SJCRH30 (cell line): ENCODE results near the gene C11orf21. TPM values are rescaled to one million over a fixed set of nuclear protein-coding genes. Genes with fewer than 3 reads are reported as not detected.

Experiments used
- DNase-seq, 2 experiments: peaks; one replicate each; pipeline ENCODE4 v3.0.0-alpha.2; 2015 to 2020
- H3K27ac ChIP-seq: fragments of 250-450 bp; sonication (Bioruptor Pico); 2 replicates; pipeline ENCODE4 v1.5.1; 2020; ENCODE audit warnings: mild to moderate bottlenecking, moderate library complexity
- H3K27me3 ChIP-seq: fragments of 250-450 bp; sonication (Bioruptor Pico); 2 replicates; pipeline ENCODE4 v1.5.1; 2020; ENCODE audit warnings: mild to moderate bottlenecking, moderate library complexity
- H3K36me3 ChIP-seq: fragments of 250-450 bp; sonication (Bioruptor Pico); 2 replicates; pipeline ENCODE4 v1.5.1; 2020; ENCODE audit warnings: mild to moderate bottlenecking, moderate library complexity
- H3K4me1 ChIP-seq: fragments of 250-450 bp; sonication (Bioruptor Pico); 2 replicates; pipeline ENCODE4 v1.5.1; 2020; ENCODE audit warnings: mild to moderate bottlenecking, moderate library complexity
- H3K4me3 ChIP-seq: fragments of 250-450 bp; sonication (Bioruptor Pico); 2 replicates; pipeline ENCODE4 v1.5.1; 2020; ENCODE audit warnings: mild to moderate bottlenecking, moderate library complexity
- H3K9me3 ChIP-seq: fragments of 250-450 bp; sonication (Bioruptor Pico); replicated peaks from 2 replicates; pipeline ENCODE4 v1.5.1; 2020; ENCODE audit warnings: mild to moderate bottlenecking, moderate library complexity
- total RNA-seq: library from RNA; depleted of rRNA; stranded (reverse); fragments of >200 nt; shearing (Covaris generic); gene quantifications from 2 replicates; pipeline ENCODE4 v1.2.3, GENCODE V29; 2014

C11orf21 gene
- total RNA-seq, 1 experiment from 2014 or later, result not detected

GRCh38 chr11:2261436-2262230 lies 40.1 kb downstream of the C11orf21 start:
- H3K4me3 ChIP-seq, result no peak overlapping the region
- no peak overlapping the region for H3K27ac ChIP-seq
- H3K9me3 ChIP-seq, result no peaks in the 10 kb centered on the region
- no peaks in the 10 kb centered on the region for H3K36me3 ChIP-seq
- no peak for DNase-seq
- H3K4me1 ChIP-seq, result no peaks in the 10 kb centered on the region
- H3K27me3 ChIP-seq, result 0 out of 2 replicates have a peak, but pooled peaks cover 3% of the 10 kb centered on the region

- H3K9me3 ChIP-seq, result no peaks in the 10 kb centered on the region
- DNase-seq, result no peak
- no peaks in the 10 kb centered on the region for H3K4me1 ChIP-seq
- H3K27ac ChIP-seq, result no peak overlapping the region
- H3K36me3 ChIP-seq, result no peaks in the 10 kb centered on the region
- H3K4me3 ChIP-seq, result no peak overlapping the region
- 0 out of 2 replicates have a peak, but pooled peaks cover 3% of the 10 kb centered on the region for H3K27me3 ChIP-seq
Measured at GRCh38 chr11:2260491-2261364, 41.0 kb downstream of the C11orf21 start.

- H3K27ac ChIP-seq, result no peak overlapping the region
- 0 out of 2 replicates have a peak, but pooled peaks cover 3% of the 10 kb centered on the region for H3K27me3 ChIP-seq
- no peaks in the 10 kb centered on the region for H3K4me1 ChIP-seq
- H3K9me3 ChIP-seq, result no peaks in the 10 kb centered on the region
- no peaks in the 10 kb centered on the region for H3K36me3 ChIP-seq
- no peak for DNase-seq
- H3K4me3 ChIP-seq, result no peak overlapping the region
Measured at GRCh38 chr11:2259897-2260451, 41.7 kb downstream of the C11orf21 start.

GRCh38 chr11:2259466-2259830 lies 42.3 kb downstream of the C11orf21 start:
- Histone ChIP-seq H3K4me3 (no peak overlapping the region), H3K27me3 (0 out of 2 replicates have a peak, but pooled peaks cover 3% of the 10 kb centered on the region), H3K4me1 (no peaks in the 10 kb centered on the region), H3K36me3 (no peaks in the 10 kb centered on the region), H3K27ac (no peak overlapping the region), H3K9me3 (no peaks in the 10 kb centered on the region)
- no peak for DNase-seq

GRCh38 chr11:2258501-2259465 lies 42.9 kb downstream of the C11orf21 start:
- H3K27me3 ChIP-seq, result 0 out of 2 replicates have a peak, but pooled peaks cover 3% of the 10 kb centered on the region
- no peaks in the 10 kb centered on the region for H3K36me3 ChIP-seq
- no peak for DNase-seq
- no peak overlapping the region for H3K27ac ChIP-seq
- no peaks in the 10 kb centered on the region for H3K4me1 ChIP-seq
- no peaks in the 10 kb centered on the region for H3K9me3 ChIP-seq
- H3K4me3 ChIP-seq, result no peak overlapping the region

- no peak overlapping the region for H3K27ac ChIP-seq
- no peaks in the 10 kb centered on the region for H3K36me3 ChIP-seq
- no peak overlapping the region for H3K4me3 ChIP-seq
- H3K9me3 ChIP-seq, result no peaks in the 10 kb centered on the region
- H3K27me3 ChIP-seq, result 0 out of 2 replicates have a peak, but pooled peaks cover 3% of the 10 kb centered on the region
- DNase-seq, result no peak
- no peaks in the 10 kb centered on the region for H3K4me1 ChIP-seq
Measured at GRCh38 chr11:2256951-2257700, 44.6 kb downstream of the C11orf21 start.

GRCh38 chr11:2256293-2256913 lies 45.3 kb downstream of the C11orf21 start:
- H3K4me1 ChIP-seq, result no peaks in the 10 kb centered on the region
- H3K36me3 ChIP-seq, result no peaks in the 10 kb centered on the region
- H3K4me3 ChIP-seq, result no peak overlapping the region
- DNase-seq, result no peak
- H3K27ac ChIP-seq, result no peak overlapping the region
- H3K27me3 ChIP-seq, result no peaks in the 10 kb centered on the region
- no peaks in the 10 kb centered on the region for H3K9me3 ChIP-seq

GRCh38 chr11:2252018-2252417 lies 49.7 kb downstream of the C11orf21 start:
- Histone ChIP-seq H3K9me3 (no peaks in the 10 kb centered on the region), H3K4me3 (no peak overlapping the region), H3K36me3 (no peaks in the 10 kb centered on the region), H3K27ac (no peak overlapping the region), H3K4me1 (no peaks in the 10 kb centered on the region), H3K27me3 (no peaks in the 10 kb centered on the region)
- no peak for DNase-seq

- H3K27me3 ChIP-seq, result no peaks in the 10 kb centered on the region
- H3K4me1 ChIP-seq, result no peaks in the 10 kb centered on the region
- no peaks in the 10 kb centered on the region for H3K36me3 ChIP-seq
- no peaks in the 10 kb centered on the region for H3K9me3 ChIP-seq
- no peak for DNase-seq
- H3K4me3 ChIP-seq, result no peak overlapping the region
- no peak overlapping the region for H3K27ac ChIP-seq
Measured at GRCh38 chr11:2251138-2251537, 50.6 kb downstream of the C11orf21 start.

GRCh38 chr11:2250485-2250884 lies 51.2 kb downstream of the C11orf21 start:
- Histone ChIP-seq H3K4me3 (no peak overlapping the region), H3K27ac (no peak overlapping the region), H3K36me3 (no peaks in the 10 kb centered on the region), H3K9me3 (no peaks in the 10 kb centered on the region), H3K27me3 (no peaks in the 10 kb centered on the region), H3K4me1 (no peaks in the 10 kb centered on the region)
- DNase-seq, result no peak

- Histone ChIP-seq H3K4me3 (no peak overlapping the region), H3K4me1 (no peaks in the 10 kb centered on the region), H3K36me3 (no peaks in the 10 kb centered on the region), H3K27me3 (no peaks in the 10 kb centered on the region), H3K27ac (no peak overlapping the region), H3K9me3 (no peaks in the 10 kb centered on the region)
- no peak for DNase-seq
Measured at GRCh38 chr11:2250041-2250440, 51.7 kb downstream of the C11orf21 start.

- H3K4me1 ChIP-seq, result no peaks in the 10 kb centered on the region
- peak in 1 of 2 experiments; percentile 44 for DNase-seq
- H3K36me3 ChIP-seq, result no peaks in the 10 kb centered on the region
- no peak overlapping the region for H3K4me3 ChIP-seq
- no peaks in the 10 kb centered on the region for H3K27me3 ChIP-seq
- H3K9me3 ChIP-seq, result no peaks in the 10 kb centered on the region
- no peak overlapping the region for H3K27ac ChIP-seq
Measured at GRCh38 chr11:2249189-2249916, 52.4 kb downstream of the C11orf21 start.

GRCh38 chr11:2248762-2249161 lies 53.0 kb downstream of the C11orf21 start:
- DNase-seq, result no peak
- H3K9me3 ChIP-seq, result no peaks in the 10 kb centered on the region
- H3K27me3 ChIP-seq, result no peaks in the 10 kb centered on the region
- no peaks in the 10 kb centered on the region for H3K4me1 ChIP-seq
- H3K27ac ChIP-seq, result no peak overlapping the region
- no peaks in the 10 kb centered on the region for H3K36me3 ChIP-seq
- H3K4me3 ChIP-seq, result no peak overlapping the region
